HL-60 (cell line): ENCODE data around the gene AHCY.
"Not testable (repeated sequence)": the region's sequence is repeated elsewhere in the genome, so short reads cannot be mapped to it uniquely, and the experiment has no call there.

Experiments used
- DNase-seq, 2 experiments: peaks; one replicate each; pipeline ENCODE4 v3.0.0-alpha.2; 2010 to 2020; ENCODE audit warnings: low read depth in 1 of 2, low spot score in 1 of 2
- H3K27ac ChIP-seq: fragments of 250-450 bp; sonication (Bioruptor Pico); replicated peaks from 2 replicates; pipeline ENCODE4 v1.5.1; 2020; ENCODE audit warnings: mild to moderate bottlenecking, moderate library complexity
- H3K27me3 ChIP-seq: fragments of 250-450 bp; sonication (Bioruptor Pico); 2 replicates; pipeline ENCODE4 v1.5.1; 2021; ENCODE audit warnings: mild to moderate bottlenecking, moderate library complexity; ENCODE audit not compliant: insufficient read depth, poor library complexity, severe bottlenecking
- H3K4me3 ChIP-seq: replicated peaks from 2 replicates; pipeline ENCODE4 v1.5.1; 2011; ENCODE audit warnings: mild to moderate bottlenecking, control low read depth, low read length; ENCODE audit not compliant: insufficient read depth
- CTCF ChIP-seq: IDR thresholded peaks from one replicate; pipeline ENCODE4 v1.5.1; 2011; ENCODE audit warnings: low read length, control low read depth, inconsistent platforms; ENCODE audit not compliant: insufficient read depth
- GABPA ChIP-seq: IDR thresholded peaks from 2 replicates; pipeline ENCODE4 v1.6.1; 2012; ENCODE audit warnings: low read depth
- POLR2AphosphoS5 ChIP-seq: IDR thresholded peaks from 2 replicates; pipeline ENCODE4 v1.6.1; 2012; ENCODE audit warnings: low read depth
- REST ChIP-seq: IDR thresholded peaks from 2 replicates; pipeline ENCODE4 v1.6.1; 2012; ENCODE audit warnings: low read depth; ENCODE audit not compliant: insufficient replicate concordance
- SPI1 ChIP-seq: IDR thresholded peaks from 2 replicates; pipeline ENCODE4 v1.6.1; 2012; ENCODE audit warnings: low read depth, mild to moderate bottlenecking, borderline replicate concordance

Gene AHCY

GRCh38 chr20:34332262-34332920 lies 29.2 kb upstream of the AHCY start:
- TF ChIP-seq POLR2AphosphoS5: no peak
- no peak for TF ChIP-seq SPI1
- no peak for TF ChIP-seq GABPA
- TF ChIP-seq REST: no peak
- no peak for TF ChIP-seq CTCF
- no peaks in the 10 kb centered on the region for H3K27me3 ChIP-seq
- H3K27ac ChIP-seq: no peak overlapping the region
- no peak for DNase-seq
- no peak overlapping the region for H3K4me3 ChIP-seq

- Histone ChIP-seq H3K27ac (no peak overlapping the region), H3K4me3 (no peak overlapping the region), H3K27me3 (no peaks in the 10 kb centered on the region)
- TF ChIP-seq POLR2AphosphoS5 (no peak), CTCF (no peak), REST (no peak), GABPA (no peak), SPI1 (no peak)
- no peak for DNase-seq
These were observed 28.7 kb upstream of the AHCY start for GRCh38 chr20:34331838-34332237.

GRCh38 chr20:34330861-34331544 lies 27.8 kb upstream of the AHCY start:
- H3K4me3 ChIP-seq, H3K27me3 ChIP-seq, H3K27ac ChIP-seq, DNase-seq: not testable (repeated sequence)

GRCh38 chr20:34328928-34329677 lies 25.9 kb upstream of the AHCY start:
- no peak for TF ChIP-seq REST
- no peak for TF ChIP-seq POLR2AphosphoS5
- TF ChIP-seq SPI1: no peak
- TF ChIP-seq GABPA: no peak
- no peak for TF ChIP-seq CTCF
- DNase-seq: no peak
- no peak overlapping the region for H3K27ac ChIP-seq

GRCh38 chr20:34328207-34328606 lies 25.1 kb upstream of the AHCY start:
- H3K27ac ChIP-seq, H3K4me3 ChIP-seq, DNase-seq, H3K27me3 ChIP-seq: not testable (repeated sequence)

More at GRCh38 chr20:34328928-34329677, 25.9 kb upstream of the AHCY start:
- no peaks in the 10 kb centered on the region for H3K27me3 ChIP-seq
- H3K4me3 ChIP-seq: no peak overlapping the region
